Fibroblast of skin of right biceps (primary cell): ENCODE data around the gene GALNT11.
"Not testable (repeated sequence)": the region's sequence is repeated elsewhere in the genome, so short reads cannot be mapped to it uniquely, and the experiment has no call there.

ENCODE experiments used
- DNase-seq: peaks from one replicate; pipeline ENCODE4 v3.0.0-alpha.2; 2013

The GALNT11 gene

GRCh38 chr7:152025077-152025936 is at the start of gene GALNT11:
GALNT11 (plus strand) TSS chr7:152025674; CDS start chr7:152094228, 68,554 bp downstream.
- DNase-seq, result peak; percentile 85

DNA sequence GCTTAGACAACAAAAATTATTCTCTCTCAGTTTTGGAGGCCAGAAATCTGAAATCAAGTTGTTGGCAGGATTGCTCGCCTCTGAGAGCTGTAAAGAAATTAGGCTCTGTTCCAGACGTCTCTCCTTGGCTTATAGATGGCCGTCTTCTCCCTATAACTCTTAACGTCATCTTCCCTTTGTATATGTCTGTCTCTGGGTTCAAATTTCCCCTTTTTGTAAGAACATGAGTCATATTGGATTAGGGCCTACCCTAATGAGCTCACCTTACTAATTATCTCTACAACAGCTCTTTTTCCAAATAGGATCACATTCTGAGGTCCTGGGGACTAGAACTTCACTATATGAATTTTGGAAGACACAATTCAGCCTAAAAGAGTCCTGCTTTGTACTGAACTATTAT is 46.9 kb upstream of the GALNT11 start:
- no peak for DNase-seq

GRCh38 chr7:151981223-151981622 is 44.3 kb upstream of the GALNT11 start:
- DNase-seq, result no peak

GRCh38 chr7:151982806-151983205 is 42.7 kb upstream of the GALNT11 start:
- no peak for DNase-seq

DNA sequence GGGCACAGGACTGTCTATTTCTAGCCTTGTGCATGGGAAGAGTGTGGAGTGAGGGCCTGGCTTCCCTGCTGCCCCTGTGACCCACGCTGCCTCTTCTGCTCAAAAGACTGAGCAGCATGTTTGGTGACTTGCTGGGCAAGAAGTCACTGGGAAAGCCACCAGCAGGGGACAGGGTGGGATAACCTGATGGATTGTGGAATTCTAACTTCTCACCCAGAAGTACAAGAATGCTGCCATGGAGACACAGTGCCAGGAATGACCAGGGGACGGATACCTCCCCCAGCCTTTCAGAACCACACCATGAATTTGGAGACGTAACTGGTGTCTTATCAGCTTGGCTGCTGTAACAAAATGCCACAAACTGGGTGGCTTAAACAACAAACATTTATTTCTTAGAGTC is 40.9 kb upstream of the GALNT11 start:
- no peak for DNase-seq

- peak; percentile 55 for DNase-seq
Observed at GRCh38 chr7:151987748-151988529, 37.5 kb upstream of the GALNT11 start.

GRCh38 chr7:151992375-151992774 is 33.1 kb upstream of the GALNT11 start:
- peak; percentile 36 for DNase-seq

- no peak for DNase-seq
Observed at GRCh38 chr7:151993977-151994676, 31.3 kb upstream of the GALNT11 start.

GRCh38 chr7:151999424-152000090 is 25.9 kb upstream of the GALNT11 start:
- DNase-seq, result peak; percentile 11

- peak; percentile 35 for DNase-seq
Observed at GRCh38 chr7:152000191-152000590, 25.3 kb upstream of the GALNT11 start.

- peak; percentile 60 for DNase-seq
Observed at GRCh38 chr7:152006336-152006735, 19.1 kb upstream of the GALNT11 start.

DNA sequence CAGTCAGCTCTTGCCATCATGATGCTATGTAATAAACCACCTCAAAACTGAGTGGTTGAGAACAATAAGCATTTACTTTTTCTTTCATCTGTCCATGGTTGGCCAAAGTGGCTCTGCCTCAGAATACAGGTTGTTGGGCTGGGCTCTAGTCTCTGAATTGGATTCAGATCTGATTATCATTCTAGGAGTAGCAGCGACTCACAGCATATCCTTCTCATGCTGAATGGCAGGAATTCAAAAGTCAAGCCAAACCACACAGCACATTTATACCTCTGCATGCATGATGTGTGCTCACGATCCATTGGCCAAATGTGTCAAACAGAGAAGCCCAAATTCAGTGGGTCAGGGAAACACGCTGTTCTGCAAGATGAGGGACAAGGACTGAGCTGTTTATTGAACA is 13.6 kb upstream of the GALNT11 start:
- peak; percentile 15 for DNase-seq

DNA sequence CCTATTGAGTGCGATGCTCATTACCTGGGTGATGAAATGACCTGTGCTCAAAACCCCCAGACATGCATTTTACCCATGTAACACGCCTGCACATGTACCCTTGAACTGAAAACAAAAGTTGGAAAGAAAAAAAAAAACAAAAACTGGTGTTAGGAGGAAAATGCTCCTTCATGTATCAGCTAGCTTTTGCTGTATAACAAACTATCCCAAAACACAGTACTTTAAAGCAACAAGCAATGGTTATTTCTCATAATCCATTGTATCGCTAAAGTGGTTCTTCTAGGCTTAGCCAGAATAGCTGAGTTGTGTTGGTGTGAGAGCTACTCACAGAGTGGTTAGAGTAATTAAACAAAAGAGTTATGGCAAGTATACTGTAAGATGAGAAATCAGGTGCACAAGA is 12.2 kb upstream of the GALNT11 start:
- DNase-seq, result no peak

DNA sequence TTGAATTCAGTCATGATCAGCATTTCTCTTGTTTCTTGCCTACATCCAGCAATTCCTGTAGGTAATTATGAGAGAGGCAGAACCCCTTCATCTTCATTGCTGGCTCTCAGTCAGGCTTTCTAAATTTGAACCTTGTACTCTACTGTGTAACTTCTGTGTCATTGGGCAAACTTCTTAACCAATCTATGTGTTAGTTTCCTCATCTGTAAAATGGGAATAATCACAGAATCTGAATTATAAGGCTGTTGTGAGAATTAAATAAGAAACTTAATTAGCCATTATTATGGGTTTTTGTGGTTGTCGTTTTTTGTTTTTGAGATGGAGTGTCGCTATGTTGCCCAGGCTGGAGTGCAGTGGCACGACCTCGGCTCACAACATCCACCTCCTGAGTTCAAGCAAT is 11.5 kb upstream of the GALNT11 start:
- no peak for DNase-seq

GRCh38 chr7:152014722-152015121 is 10.8 kb upstream of the GALNT11 start:
- DNase-seq, result no peak

- no peak for DNase-seq
Observed at GRCh38 chr7:152015600-152015999, 9.9 kb upstream of the GALNT11 start.

- DNase-seq, result no peak
Observed at GRCh38 chr7:152016947-152017346, 8.5 kb upstream of the GALNT11 start.

GRCh38 chr7:152017683-152018082 is 7.8 kb upstream of the GALNT11 start:
- not testable (repeated sequence) for DNase-seq

DNA sequence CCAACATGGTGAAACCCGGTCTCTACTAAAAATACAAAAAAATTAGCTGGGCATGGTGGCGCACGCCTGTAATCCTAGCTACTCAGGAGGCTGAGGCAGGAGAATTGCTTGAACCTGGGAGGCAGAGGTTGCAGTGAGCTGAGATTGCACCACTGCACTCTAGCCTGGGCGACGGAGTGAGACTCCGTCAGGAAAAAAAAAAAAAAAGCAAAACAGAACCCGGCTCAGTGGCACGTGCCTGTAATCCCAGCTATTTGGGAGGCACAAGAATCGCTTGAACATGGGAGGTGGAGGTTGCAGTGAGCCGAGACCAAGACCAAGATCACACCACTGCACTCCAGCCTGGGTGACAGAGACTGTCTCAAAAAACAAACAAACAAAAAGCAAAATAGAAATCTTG is 3.7 kb upstream of the GALNT11 start:
- not testable (repeated sequence) for DNase-seq

DNA sequence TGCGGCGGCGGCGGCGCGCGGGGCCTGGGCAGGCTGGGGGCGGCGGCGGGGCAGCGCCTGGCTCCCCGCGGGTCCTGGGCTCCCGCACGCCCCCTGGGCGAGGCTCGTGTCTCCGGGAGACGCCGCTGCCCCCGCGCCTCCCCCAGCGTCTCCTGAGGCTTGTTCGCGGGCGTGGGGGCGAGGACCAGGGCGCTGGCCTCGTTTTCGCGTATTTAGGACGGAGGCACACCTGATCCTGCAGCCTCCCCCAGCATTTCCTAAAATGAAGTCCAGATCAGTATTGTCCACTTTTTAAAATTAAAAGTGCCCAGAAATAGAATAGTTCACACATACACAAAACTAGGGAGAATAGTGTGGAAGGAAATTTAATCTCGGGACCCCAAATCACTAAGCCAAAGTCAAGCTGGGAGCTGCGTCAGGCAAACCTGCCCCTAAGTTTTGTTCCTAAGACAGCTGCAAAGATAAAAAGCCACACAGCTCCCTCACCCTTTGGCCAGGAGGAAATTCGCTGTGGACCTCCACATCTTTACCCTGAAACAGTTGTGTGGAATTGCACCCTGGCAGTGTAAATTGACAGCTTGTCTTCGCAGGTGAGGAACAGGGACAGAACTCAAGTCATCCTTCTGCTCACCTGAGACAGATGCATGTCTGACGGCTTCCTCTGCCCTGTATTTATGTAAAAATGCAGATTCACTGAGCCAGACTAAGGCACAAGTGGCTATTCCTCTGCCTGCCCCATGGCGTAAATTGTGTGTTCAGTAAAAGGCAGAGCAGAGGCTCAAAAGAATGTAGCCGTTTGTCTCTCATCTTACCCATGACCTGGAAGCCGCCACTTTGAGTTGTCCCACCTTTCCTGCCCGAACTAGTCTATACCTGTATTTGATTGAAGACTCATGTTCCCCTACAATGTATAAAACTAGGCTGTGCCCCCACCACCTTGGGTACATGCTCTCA is 740 bp downstream of the GALNT11 start:
- DNase-seq, result no peak
